Measurements from ENCODE around the gene SLC22A3.
"Not testable (repeated sequence)": the region's sequence is repeated elsewhere in the genome, so short reads cannot be mapped to it uniquely, and the experiment has no call there.

DNA sequence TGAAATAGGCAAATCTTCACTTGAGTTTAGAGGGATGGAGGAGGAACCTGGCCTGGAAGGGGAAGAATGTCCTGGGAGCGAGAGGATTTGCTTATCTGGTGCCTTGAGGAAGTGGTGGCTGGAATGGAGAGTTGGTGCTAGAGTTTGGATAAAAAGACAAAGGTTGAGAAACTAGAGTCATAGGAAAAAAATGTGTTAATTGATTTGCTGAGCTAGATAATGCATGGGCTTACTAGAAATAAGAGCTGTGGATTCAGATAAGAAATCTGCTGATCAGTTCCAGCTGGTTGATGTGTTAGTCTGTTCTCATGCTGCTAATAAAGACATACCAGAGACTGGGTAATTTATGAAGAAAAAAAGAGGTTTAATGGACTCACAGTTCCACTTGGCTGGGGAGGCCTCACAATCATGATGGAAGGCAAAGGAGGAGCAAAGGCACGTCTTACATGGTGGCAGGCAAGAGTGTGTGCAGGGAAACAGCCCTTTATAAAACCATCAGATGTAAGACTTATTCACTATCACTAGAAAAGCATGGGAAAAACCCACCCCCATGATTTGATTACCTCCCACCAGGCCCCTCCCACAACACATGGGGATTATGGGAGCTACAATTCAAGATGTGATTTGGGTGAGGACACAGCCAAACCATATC, 45.6 kb upstream of the SLC22A3 start:
- TF ChIP-seq, protein P1, sequence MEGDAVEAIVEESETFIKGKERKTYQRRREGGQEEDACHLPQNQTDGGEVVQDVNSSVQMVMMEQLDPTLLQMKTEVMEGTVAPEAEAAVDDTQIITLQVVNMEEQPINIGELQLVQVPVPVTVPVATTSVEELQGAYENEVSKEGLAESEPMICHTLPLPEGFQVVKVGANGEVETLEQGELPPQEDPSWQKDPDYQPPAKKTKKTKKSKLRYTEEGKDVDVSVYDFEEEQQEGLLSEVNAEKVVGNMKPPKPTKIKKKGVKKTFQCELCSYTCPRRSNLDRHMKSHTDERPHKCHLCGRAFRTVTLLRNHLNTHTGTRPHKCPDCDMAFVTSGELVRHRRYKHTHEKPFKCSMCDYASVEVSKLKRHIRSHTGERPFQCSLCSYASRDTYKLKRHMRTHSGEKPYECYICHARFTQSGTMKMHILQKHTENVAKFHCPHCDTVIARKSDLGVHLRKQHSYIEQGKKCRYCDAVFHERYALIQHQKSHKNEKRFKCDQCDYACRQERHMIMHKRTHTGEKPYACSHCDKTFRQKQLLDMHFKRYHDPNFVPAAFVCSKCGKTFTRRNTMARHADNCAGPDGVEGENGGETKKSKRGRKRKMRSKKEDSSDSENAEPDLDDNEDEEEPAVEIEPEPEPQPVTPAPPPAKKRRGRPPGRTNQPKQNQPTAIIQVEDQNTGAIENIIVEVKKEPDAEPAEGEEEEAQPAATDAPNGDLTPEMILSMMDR (IDR thresholded peaks at IDR 0.05; ENCODE audit: insufficient read depth, low read depth, low read length), result not testable (repeated sequence)
- not testable (repeated sequence) for TF ChIP-seq EZH2 (IDR thresholded peaks at IDR 0.05; ENCODE audit: insufficient read depth, low read length)
